Measurements from ENCODE around the gene SURF2.

DNA sequence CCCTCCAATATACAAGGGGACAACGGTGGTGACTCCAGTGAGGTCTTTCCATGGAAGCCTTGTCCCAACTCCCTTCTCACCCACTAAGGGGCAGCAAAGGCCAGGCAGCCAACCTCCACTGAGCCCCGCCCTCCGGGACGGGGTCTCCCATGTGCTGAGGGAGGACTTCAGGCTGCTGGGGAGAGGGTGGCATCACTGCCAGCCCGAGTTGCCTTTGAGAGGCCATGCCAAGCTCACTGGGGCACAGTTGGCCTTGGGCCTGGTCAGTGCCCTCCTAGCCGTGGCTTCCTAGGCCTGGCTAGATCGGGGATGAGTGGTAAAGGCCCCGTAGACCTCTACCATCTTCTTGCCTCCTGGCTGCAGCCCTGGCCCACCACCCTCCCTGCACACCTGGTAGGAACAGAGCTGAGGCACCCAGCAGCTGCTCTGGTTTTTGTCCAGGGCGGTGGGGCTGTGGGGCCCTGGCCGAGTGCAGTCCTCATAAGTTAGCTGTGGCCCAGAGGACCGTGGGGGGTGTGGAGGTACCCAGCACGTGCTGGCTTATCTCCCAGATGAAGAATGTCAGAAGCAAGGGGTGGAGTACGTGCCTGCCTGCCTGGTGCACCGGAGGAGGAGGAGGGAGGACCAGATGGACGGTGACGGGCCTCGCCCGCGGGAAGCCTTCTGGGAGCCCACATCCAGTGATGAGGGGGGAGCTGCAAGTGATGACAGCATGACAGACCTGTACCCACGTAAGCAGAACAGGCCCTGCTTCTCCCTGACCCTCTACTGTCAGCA is 3.2 kb downstream of the SURF2 start:
- TF ChIP-seq, protein P1, sequence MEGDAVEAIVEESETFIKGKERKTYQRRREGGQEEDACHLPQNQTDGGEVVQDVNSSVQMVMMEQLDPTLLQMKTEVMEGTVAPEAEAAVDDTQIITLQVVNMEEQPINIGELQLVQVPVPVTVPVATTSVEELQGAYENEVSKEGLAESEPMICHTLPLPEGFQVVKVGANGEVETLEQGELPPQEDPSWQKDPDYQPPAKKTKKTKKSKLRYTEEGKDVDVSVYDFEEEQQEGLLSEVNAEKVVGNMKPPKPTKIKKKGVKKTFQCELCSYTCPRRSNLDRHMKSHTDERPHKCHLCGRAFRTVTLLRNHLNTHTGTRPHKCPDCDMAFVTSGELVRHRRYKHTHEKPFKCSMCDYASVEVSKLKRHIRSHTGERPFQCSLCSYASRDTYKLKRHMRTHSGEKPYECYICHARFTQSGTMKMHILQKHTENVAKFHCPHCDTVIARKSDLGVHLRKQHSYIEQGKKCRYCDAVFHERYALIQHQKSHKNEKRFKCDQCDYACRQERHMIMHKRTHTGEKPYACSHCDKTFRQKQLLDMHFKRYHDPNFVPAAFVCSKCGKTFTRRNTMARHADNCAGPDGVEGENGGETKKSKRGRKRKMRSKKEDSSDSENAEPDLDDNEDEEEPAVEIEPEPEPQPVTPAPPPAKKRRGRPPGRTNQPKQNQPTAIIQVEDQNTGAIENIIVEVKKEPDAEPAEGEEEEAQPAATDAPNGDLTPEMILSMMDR (IDR thresholded peaks at IDR 0.05), result no peak
- TF ChIP-seq POLR2AphosphoS5 (IDR thresholded peaks at IDR 0.05) (no peak), POLR2A (IDR thresholded peaks at IDR 0.05) (no peak)
